A673 (cell line): ENCODE results near the gene LRRFIP1. TPM values are rescaled to one million over a fixed set of nuclear protein-coding genes. Genes with fewer than 3 reads are reported as not detected.

ENCODE experiments used
- BruUV-seq: library from RNA; stranded (reverse); fragments of 400-500 nt; replicated peaks from 2 replicates; lab custom pipeline; 2021; lab: Mats Ljungman, UMichigan
- CTCF ChIA-PET: fragments of 300-600 bp; sonication (Branson Sonifier 250); formaldehyde crosslinking; loops from one replicate; lab custom pipeline; 2022; ENCODE audit warnings: antibody characterized with exemption; lab: Charles Lee
- POLR2A ChIA-PET: fragments of 300-600 bp; sonication (Branson Sonifier 250); formaldehyde crosslinking; loops from one replicate; lab custom pipeline; 2022; ENCODE audit warnings: antibody characterized with exemption; ENCODE audit not compliant: low non-redundant PET; lab: Charles Lee
- DNase-seq: peaks from one replicate; pipeline ENCODE4 v3.0.0-alpha.2; 2015; ENCODE audit warnings: low spot score
- H3K27ac ChIP-seq: fragments of 200-600 bp; sonication (generic); 2 replicates; pipeline ENCODE4 v1.5.1; 2016; ENCODE audit warnings: mixed run types, low read depth, mild to moderate bottlenecking, mixed read lengths, antibody characterized with exemption, low read length; ENCODE audit not compliant: poor library complexity, severe bottlenecking
- H3K27me3 ChIP-seq: fragments of 200-600 bp; sonication (generic); replicated peaks from 2 replicates; pipeline ENCODE4 v1.6.1; 2017; ENCODE audit warnings: mixed run types, low read depth, mild to moderate bottlenecking, mixed read lengths, antibody characterized with exemption, low read length; ENCODE audit not compliant: insufficient read depth, poor library complexity
- H3K36me3 ChIP-seq: fragments of 200-600 bp; sonication (generic); 2 replicates; pipeline ENCODE4 v1.6.1; 2016; ENCODE audit warnings: mixed run types, mild to moderate bottlenecking, mixed read lengths, antibody characterized with exemption, low read length; ENCODE audit not compliant: insufficient read depth, poor library complexity, severe bottlenecking
- H3K4me1 ChIP-seq: fragments of 200-600 bp; sonication (generic); 2 replicates; pipeline ENCODE4 v1.6.1; 2017; ENCODE audit warnings: mixed run types, mild to moderate bottlenecking, mixed read lengths, antibody characterized with exemption, low read length; ENCODE audit not compliant: insufficient read depth, poor library complexity, severe bottlenecking
- H3K4me3 ChIP-seq: fragments of 200-600 bp; sonication (generic); 2 replicates; pipeline ENCODE4 v1.5.1; 2016; ENCODE audit warnings: low read depth, mixed run types, mild to moderate bottlenecking, mixed read lengths, low read length; ENCODE audit not compliant: poor library complexity, severe bottlenecking
- H3K9me3 ChIP-seq: fragments of 200-600 bp; sonication (generic); 2 replicates; pipeline ENCODE4 v1.6.1; 2016; ENCODE audit warnings: mixed run types, low read depth, mild to moderate bottlenecking, mixed read lengths, antibody characterized with exemption, low read length; ENCODE audit not compliant: poor library complexity, severe bottlenecking
- EZH2 ChIP-seq: fragments of 200-600 bp; sonication (generic); IDR thresholded peaks from 2 replicates; pipeline ENCODE4 v1.6.1; 2017; ENCODE audit warnings: borderline replicate concordance, low read depth, mild to moderate bottlenecking, mixed read lengths, antibody characterized with exemption, low read length; ENCODE audit not compliant: poor library complexity, severe bottlenecking
- intact Hi-C: fragments of 100-400 bp; cut with micrococcal nuclease; formaldehyde crosslinking; loops from one replicate; pipeline ENCODE4 v1.10.0; 2022; ENCODE audit not compliant: unreplicated experiment
- total RNA-seq: library from RNA; stranded (reverse); gene quantifications from 2 replicates; pipeline ENCODE4 v1.2.3, GENCODE V29; 2021
- TF ChIP-seq, protein P1 (sequence below): fragments of 300-800, 200-600 bp; sonication (generic); conservative IDR thresholded peaks from 2 replicates; pipeline ENCODE4 v1.5.1; 2017; ENCODE audit warnings: low read depth, mild to moderate bottlenecking, antibody characterized with exemption, low read length, moderate library complexity, mixed read lengths

The LRRFIP1 gene
- total RNA-seq, 1 experiment from 2014 or later = 69.3 TPM

DNA sequence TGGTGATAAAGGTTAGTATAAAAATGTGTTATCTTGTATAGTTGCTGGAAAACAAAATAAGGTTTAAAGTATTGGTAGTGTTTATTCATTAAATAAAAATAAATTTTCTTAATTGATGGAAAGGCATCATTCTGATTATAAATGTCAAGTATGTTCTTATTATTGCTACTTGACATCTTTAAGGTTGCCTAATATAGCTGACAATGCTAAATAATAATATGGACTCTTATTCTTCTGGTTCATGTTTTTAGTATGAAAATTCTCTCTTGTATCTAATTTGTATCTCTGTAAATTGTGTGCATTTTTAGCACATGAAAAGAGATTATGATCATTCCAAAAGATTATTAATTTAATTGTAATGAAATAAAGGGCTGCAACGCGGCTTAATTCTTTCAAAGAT is 196.2 kb downstream of the LRRFIP1 start:
- H3K4me1 ChIP-seq = peaks cover 5% of the 10 kb centered on the region
- intact Hi-C loops = no loop called here
- ChIA-PET POLR2A (no interaction called here), CTCF (no interaction called here)
- no peaks in the 10 kb centered on the region for H3K36me3 ChIP-seq
- no peak overlapping the region for H3K4me3 ChIP-seq
- no TSS peak for BruUV-seq
- DNase-seq = no peak
- TF ChIP-seq, protein P1, sequence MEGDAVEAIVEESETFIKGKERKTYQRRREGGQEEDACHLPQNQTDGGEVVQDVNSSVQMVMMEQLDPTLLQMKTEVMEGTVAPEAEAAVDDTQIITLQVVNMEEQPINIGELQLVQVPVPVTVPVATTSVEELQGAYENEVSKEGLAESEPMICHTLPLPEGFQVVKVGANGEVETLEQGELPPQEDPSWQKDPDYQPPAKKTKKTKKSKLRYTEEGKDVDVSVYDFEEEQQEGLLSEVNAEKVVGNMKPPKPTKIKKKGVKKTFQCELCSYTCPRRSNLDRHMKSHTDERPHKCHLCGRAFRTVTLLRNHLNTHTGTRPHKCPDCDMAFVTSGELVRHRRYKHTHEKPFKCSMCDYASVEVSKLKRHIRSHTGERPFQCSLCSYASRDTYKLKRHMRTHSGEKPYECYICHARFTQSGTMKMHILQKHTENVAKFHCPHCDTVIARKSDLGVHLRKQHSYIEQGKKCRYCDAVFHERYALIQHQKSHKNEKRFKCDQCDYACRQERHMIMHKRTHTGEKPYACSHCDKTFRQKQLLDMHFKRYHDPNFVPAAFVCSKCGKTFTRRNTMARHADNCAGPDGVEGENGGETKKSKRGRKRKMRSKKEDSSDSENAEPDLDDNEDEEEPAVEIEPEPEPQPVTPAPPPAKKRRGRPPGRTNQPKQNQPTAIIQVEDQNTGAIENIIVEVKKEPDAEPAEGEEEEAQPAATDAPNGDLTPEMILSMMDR = no peak
- TF ChIP-seq EZH2 = no peak
- H3K27ac ChIP-seq = no peak overlapping the region
- H3K9me3 ChIP-seq = no peaks in the 10 kb centered on the region
- no peaks in the 10 kb centered on the region for H3K27me3 ChIP-seq

DNA sequence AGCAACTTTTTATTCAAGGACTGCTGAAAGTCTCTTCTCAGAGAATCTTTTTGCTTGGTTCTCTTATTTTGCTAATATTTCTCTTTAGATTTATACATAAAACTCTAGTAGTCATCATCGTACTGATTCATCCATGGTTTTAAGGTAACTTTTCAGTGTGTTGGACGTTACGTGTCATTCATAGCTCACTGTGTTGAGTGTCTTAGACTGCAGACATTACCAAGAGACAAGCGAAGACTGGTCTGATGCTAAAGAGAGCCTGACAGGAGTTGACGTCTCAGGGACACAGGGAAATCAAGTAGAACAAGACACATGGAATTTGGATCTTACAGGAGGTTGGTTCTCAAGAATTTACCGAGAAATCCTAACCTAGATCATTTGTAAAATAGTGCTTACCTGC is 196.7 kb downstream of the LRRFIP1 start:
- POLR2A ChIA-PET = no interaction called here
- Histone ChIP-seq H3K4me1 (peaks cover 1% of the 10 kb centered on the region), H3K27ac (no peak overlapping the region), H3K36me3 (no peaks in the 10 kb centered on the region), H3K4me3 (no peak overlapping the region), H3K27me3 (no peaks in the 10 kb centered on the region), H3K9me3 (no peaks in the 10 kb centered on the region)
- TF ChIP-seq EZH2 = no peak
- TF ChIP-seq, protein P1 = no peak
- DNase-seq = no peak
- no TSS peak for BruUV-seq
- intact Hi-C loops = no loop called here
- CTCF ChIA-PET = no interaction called here

GRCh38 chr2:237827421-237827987 is 200.1 kb downstream of the LRRFIP1 start:
- Histone ChIP-seq H3K36me3 (no peaks in the 10 kb centered on the region), H3K27ac (no peak overlapping the region), H3K9me3 (no peaks in the 10 kb centered on the region), H3K27me3 (no peaks in the 10 kb centered on the region), H3K4me1 (no peaks in the 10 kb centered on the region), H3K4me3 (no peak overlapping the region)
- intact Hi-C loops = no loop called here
- ChIA-PET CTCF (no interaction called here), POLR2A (interaction anchor here (0.7 kb wide), 1 partner anchor 112 kb away, joined by 3 read pairs; no protein-coding TSS in a partner anchor)
- BruUV-seq = no TSS peak
- DNase-seq = no peak
- no peak for TF ChIP-seq EZH2
- TF ChIP-seq, protein P1 = no peak

Other genes with a start within 250 kb of the LRRFIP1 start
- 0.86 and 2.2 TPM in 2 replicates for gene COL6A3, start 213.4 kb upstream of the LRRFIP1 start, total RNA-seq
- gene MLPH, start 140.3 kb upstream of the LRRFIP1 start, total RNA-seq = 0.26 TPM in 1 of 2 replicates, not detected in the other
- gene PRLH, start 61.0 kb upstream of the LRRFIP1 start, total RNA-seq = not detected in 2 replicates
- 0.62 TPM in 1 of 2 replicates, not detected in the other for gene RAB17, start 36.9 kb upstream of the LRRFIP1 start, total RNA-seq
- gene RBM44, start 171.2 kb downstream of the LRRFIP1 start, total RNA-seq = 0.95 and 1.4 TPM in 2 replicates
- 22.0 and 24.8 TPM in 2 replicates for gene RAMP1, start 232.0 kb downstream of the LRRFIP1 start, total RNA-seq